OCI-LY1 (cell line): Measurements from ENCODE around the gene KCNIP4.

Experiments used
- EZH2 ChIP-seq: fragments of 200-600 bp; sonication (generic), shearing (Covaris generic); IDR thresholded peaks from 2 replicates; pipeline ENCODE4 v1.8.0; 2017; ENCODE audit warnings: borderline replicate concordance, mixed run types, mild to moderate bottlenecking, antibody characterized with exemption, low read length, moderate library complexity, mixed read lengths
- TF ChIP-seq, protein P1 (sequence below): fragments of 200-600 bp; sonication (generic), shearing (Covaris generic); IDR thresholded peaks from 2 replicates; pipeline ENCODE4 v1.5.1; 2017; ENCODE audit warnings: mild to moderate bottlenecking, antibody characterized with exemption, low read length, moderate library complexity, mixed read lengths

DNA sequence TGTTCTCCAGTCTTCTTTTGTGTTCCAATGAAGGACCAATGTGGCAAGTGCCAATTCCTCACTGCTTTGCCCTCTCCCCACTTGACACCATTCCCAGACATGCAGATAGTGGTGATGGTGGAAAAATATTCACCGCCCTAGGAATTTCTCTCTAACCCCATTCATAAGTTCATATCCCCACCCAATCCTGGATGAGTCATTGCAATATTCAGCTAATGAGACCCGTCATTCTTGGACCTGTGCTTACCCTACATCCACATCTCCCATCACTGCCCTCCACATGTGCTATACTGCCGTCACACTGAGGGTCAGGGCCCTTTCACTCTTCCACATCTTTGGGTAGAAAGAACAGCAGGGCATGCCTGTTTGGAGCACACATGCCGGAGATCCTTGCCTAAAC, 199.2 kb downstream of the KCNIP4 start:
- TF ChIP-seq, protein P1, sequence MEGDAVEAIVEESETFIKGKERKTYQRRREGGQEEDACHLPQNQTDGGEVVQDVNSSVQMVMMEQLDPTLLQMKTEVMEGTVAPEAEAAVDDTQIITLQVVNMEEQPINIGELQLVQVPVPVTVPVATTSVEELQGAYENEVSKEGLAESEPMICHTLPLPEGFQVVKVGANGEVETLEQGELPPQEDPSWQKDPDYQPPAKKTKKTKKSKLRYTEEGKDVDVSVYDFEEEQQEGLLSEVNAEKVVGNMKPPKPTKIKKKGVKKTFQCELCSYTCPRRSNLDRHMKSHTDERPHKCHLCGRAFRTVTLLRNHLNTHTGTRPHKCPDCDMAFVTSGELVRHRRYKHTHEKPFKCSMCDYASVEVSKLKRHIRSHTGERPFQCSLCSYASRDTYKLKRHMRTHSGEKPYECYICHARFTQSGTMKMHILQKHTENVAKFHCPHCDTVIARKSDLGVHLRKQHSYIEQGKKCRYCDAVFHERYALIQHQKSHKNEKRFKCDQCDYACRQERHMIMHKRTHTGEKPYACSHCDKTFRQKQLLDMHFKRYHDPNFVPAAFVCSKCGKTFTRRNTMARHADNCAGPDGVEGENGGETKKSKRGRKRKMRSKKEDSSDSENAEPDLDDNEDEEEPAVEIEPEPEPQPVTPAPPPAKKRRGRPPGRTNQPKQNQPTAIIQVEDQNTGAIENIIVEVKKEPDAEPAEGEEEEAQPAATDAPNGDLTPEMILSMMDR, result no peak
- no peak for TF ChIP-seq EZH2
